ENCODE results near the gene ZNF335.

The ZNF335 gene, protein sequence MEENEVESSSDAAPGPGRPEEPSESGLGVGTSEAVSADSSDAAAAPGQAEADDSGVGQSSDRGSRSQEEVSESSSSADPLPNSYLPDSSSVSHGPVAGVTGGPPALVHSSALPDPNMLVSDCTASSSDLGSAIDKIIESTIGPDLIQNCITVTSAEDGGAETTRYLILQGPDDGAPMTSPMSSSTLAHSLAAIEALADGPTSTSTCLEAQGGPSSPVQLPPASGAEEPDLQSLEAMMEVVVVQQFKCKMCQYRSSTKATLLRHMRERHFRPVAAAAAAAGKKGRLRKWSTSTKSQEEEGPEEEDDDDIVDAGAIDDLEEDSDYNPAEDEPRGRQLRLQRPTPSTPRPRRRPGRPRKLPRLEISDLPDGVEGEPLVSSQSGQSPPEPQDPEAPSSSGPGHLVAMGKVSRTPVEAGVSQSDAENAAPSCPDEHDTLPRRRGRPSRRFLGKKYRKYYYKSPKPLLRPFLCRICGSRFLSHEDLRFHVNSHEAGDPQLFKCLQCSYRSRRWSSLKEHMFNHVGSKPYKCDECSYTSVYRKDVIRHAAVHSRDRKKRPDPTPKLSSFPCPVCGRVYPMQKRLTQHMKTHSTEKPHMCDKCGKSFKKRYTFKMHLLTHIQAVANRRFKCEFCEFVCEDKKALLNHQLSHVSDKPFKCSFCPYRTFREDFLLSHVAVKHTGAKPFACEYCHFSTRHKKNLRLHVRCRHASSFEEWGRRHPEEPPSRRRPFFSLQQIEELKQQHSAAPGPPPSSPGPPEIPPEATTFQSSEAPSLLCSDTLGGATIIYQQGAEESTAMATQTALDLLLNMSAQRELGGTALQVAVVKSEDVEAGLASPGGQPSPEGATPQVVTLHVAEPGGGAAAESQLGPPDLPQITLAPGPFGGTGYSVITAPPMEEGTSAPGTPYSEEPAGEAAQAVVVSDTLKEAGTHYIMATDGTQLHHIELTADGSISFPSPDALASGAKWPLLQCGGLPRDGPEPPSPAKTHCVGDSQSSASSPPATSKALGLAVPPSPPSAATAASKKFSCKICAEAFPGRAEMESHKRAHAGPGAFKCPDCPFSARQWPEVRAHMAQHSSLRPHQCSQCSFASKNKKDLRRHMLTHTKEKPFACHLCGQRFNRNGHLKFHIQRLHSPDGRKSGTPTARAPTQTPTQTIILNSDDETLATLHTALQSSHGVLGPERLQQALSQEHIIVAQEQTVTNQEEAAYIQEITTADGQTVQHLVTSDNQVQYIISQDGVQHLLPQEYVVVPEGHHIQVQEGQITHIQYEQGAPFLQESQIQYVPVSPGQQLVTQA (N-terminal part only)

GRCh38 chr20:45971675-45972499 is at the start of gene ZNF335:
Gene ZNF335, minus strand, starts transcription at chr20:45972203. Its CDS starts 793 bp downstream, at chr20:45971410.
- peak; percentile 93 for DNase-seq

- no peak for DNase-seq
These were observed 48.6 kb upstream of the ZNF335 start for GRCh38 chr20:46020555-46020954.

DNA sequence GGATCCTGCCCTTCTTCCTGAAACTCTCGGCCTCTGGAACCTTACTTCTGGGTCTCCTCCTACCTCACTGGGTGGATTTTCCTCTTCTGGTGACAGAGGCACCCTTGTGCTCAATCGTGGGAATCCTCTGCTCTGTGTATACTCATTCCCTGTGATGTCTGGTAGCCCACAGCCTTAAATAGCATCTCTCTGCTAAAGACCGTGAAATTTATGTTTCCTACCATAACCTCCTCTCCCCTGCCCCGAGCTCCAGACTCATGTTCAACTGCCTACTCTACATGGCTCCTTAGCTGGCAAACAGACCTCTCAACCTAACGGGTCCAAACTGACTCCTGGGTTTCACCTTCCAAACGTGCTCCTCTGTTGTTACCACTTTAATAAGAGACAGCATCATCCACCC is 46.6 kb upstream of the ZNF335 start:
- DNase-seq = no peak

- no peak for DNase-seq
These were observed 46.1 kb upstream of the ZNF335 start for GRCh38 chr20:46018112-46018511.

- DNase-seq = no peak
These were observed 45.3 kb upstream of the ZNF335 start for GRCh38 chr20:46017272-46017671.

- DNase-seq = no peak
These were observed 42.8 kb upstream of the ZNF335 start for GRCh38 chr20:46014517-46015396.

DNA sequence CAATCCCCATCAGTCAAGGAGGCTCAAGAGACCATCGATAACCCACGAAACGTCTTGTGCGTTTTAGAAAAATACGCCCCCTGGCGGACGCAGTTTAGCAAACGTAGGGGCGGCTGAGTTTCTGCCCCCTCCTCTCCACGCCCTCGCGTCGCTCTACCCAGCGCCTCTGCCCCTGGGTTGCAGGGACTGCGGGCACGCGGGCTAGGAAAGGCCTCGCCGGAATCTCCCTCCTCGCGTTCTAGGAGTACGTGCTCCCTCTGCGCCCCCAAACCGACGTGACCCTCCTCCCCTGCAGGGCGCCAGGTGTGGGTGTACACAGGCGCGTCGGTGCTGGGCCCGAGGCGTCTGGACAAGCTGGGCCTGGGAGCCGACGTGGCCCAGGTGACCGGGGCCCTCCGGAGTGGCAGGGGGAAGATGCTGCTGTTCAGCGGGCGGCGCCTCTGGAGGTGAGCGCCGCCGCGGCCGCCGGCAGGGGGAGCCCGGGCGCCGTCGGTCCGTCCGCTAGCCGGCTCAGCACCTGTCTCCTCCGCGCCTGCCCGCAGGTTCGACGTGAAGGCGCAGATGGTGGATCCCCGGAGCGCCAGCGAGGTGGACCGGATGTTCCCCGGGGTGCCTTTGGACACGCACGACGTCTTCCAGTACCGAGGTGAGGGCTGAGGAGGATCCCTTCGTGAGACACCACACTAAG is 42.0 kb upstream of the ZNF335 start:
- peak; percentile 73 for DNase-seq

- DNase-seq = no peak
These were observed 41.4 kb upstream of the ZNF335 start for GRCh38 chr20:46013322-46013828.

- DNase-seq = no peak
These were observed 40.9 kb upstream of the ZNF335 start for GRCh38 chr20:46012921-46013320.

DNA sequence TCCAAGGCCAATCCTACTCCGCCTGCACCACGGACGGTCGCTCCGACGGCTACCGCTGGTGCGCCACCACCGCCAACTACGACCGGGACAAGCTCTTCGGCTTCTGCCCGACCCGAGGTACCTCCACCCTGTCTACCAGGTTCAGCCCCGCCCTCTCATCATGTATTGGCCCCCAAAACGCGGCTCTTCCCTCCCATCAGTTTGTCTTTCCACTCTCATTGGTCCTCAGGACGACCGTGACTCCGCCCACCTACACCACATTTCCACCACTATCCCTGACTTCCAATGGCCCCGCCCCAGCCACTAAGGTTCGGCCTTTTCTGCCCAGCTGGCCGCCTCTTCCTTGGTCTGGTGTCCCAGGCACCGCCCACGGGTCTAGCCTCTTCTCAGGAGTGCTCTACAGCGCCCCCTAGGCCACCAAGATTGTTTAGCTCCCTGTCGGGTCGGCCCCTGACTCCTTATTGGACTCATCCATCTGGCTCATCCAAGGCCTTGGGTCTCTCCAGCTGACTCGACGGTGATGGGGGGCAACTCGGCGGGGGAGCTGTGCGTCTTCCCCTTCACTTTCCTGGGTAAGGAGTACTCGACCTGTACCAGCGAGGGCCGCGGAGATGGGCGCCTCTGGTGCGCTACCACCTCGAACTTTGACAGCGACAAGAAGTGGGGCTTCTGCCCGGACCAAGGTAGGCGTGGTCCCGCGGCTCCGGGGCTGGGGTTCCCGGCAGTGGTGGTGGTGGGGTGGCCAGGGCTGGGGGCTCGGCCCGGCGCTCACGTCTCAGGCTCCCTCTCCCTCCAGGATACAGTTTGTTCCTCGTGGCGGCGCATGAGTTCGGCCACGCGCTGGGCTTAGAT is 39.9 kb upstream of the ZNF335 start:
- DNase-seq = no peak

DNA sequence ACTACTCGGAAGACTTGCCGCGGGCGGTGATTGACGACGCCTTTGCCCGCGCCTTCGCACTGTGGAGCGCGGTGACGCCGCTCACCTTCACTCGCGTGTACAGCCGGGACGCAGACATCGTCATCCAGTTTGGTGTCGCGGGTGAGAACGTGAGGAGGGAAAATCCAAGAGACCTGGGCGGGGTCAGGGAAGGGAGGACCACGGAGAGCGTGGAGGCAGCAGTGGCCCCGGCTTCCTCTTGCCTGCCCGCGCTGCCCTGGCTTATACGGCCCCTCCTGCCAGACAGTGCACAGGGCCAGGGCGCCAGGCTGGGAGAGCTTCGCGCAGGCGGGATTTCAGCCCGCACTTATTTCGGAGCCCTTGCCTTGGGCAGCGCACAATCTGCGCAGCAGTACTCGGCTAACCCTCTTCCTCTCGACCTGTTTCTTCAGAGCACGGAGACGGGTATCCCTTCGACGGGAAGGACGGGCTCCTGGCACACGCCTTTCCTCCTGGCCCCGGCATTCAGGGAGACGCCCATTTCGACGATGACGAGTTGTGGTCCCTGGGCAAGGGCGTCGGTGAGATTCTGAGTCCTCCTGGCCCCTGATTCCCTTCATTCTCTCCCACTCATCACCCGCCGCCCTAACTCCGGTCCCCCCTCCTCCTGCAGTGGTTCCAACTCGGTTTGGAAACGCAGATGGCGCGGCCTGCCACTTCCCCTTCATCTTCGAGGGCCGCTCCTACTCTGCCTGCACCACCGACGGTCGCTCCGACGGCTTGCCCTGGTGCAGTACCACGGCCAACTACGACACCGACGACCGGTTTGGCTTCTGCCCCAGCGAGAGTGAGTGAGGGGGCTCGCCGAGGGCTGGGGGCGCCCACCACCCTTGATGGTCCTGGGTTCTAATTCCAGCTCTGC is 38.7 kb upstream of the ZNF335 start:
- no peak for DNase-seq

DNA sequence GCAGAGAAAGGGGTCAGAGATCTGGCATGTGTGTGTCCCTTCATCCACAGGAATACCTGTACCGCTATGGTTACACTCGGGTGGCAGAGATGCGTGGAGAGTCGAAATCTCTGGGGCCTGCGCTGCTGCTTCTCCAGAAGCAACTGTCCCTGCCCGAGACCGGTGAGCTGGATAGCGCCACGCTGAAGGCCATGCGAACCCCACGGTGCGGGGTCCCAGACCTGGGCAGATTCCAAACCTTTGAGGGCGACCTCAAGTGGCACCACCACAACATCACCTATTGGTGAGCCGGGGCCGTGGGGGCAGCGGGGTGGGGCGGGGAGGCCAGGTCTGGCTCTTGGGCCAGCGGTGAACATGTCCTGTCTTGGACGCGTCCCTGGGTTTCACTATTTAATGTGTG is 37.8 kb upstream of the ZNF335 start:
- no peak for DNase-seq

- DNase-seq = no peak
These were observed 35.7 kb upstream of the ZNF335 start for GRCh38 chr20:46007671-46008070.

DNA sequence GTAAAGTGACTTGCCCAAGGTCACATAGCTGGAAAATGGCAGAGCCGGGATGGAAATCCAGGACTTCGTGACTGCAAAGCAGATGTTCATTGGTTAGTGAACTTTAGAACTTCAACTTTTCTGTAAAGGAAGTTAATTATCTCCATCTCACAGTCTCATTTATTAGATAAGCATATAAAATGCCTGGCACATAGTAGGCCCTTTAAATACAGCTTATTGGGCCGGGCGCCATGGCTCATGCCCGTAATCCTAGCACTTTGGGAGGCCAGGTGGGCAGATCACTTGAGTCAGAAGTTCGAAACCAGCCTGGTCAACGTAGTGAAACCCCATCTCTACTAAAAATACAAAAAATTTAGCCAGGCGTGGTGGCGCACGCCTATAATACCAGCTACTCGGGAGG is 35.0 kb upstream of the ZNF335 start:
- no peak for DNase-seq

- DNase-seq = no peak
These were observed 34.2 kb upstream of the ZNF335 start for GRCh38 chr20:46006022-46006705.

- no peak for DNase-seq
These were observed 33.0 kb upstream of the ZNF335 start for GRCh38 chr20:46004889-46005473.

DNA sequence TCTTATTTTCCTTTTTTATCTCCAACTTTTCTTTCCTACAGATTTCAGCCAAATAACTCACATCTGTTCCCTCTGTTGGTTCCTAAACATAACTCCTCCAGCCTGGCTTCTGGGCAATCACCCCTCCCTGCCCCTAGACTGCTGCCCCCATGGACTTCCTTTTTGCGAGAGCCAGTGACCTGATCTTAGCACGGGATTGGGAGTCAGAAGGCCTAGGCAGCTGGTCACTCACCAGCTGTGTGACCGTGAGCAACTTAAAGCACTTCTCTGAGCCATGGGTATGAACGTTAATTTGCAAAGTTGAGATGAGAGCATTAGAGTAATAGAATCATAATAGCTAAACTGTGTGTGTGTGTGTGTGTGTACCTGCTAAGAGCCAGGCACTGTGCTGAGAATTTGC is 32.2 kb upstream of the ZNF335 start:
- no peak for DNase-seq

All from NCI-H510A (cell line).